ENCODE results near the gene TAF5. TPM values are rescaled to one million over a fixed set of nuclear protein-coding genes. Genes with fewer than 3 reads are reported as not detected.
A peak's percentile ranks its signal among the peaks of the same experiment; 100 is the strongest.
"Not testable (repeated sequence)": the region's sequence is repeated elsewhere in the genome, so short reads cannot be mapped to it uniquely, and the experiment has no call there.

The TAF5 gene
- total RNA-seq, 1 donor from 2014 or later: 1.6 TPM

- DNase-seq (ENCODE audit: low spot score): no peak
Observed at GRCh38 chr10:103413564-103413963, 45.8 kb downstream of the TAF5 start.

DNA sequence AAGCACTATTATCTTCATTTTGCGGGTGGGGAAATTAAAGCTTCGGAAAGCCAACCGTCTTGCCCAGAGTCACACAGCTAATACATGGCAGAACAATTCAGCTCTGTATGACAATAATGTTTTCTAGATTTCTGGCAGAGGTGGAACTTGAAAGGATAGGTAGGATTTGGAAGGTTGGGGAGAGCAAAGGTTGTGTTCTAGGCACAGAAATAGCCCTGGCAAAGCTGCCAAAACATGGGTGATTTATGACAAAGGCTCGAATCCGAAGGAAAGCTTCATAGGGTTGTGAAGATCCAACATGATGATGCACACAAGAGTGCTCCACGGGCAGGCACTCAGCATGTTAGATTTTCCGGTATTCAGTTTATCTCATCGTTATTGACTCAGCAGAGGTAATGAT, 47.8 kb downstream of the TAF5 start:
- no peak for DNase-seq (ENCODE audit: low spot score)

GRCh38 chr10:103416436-103417147, 48.8 kb downstream of the TAF5 start:
- DNase-seq (ENCODE audit: low spot score): peak; percentile 62

DNA sequence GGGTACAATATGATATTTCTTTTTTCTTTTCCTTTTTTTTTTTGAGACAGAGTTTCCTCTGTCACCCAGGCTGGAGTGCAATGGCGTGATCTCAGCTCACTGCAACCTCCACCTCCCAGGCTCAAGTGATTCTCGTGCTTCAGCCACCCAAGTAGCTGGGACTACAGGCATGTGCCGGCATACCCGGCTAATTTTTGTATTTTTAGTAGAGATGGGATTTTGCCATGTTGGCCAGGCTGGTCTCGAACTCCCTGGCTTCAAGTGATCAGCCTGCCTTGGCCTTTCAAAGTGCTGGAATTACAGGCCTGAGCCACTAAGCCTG, 49.3 kb downstream of the TAF5 start:
- not testable (repeated sequence) for DNase-seq (ENCODE audit: low spot score)

DNA sequence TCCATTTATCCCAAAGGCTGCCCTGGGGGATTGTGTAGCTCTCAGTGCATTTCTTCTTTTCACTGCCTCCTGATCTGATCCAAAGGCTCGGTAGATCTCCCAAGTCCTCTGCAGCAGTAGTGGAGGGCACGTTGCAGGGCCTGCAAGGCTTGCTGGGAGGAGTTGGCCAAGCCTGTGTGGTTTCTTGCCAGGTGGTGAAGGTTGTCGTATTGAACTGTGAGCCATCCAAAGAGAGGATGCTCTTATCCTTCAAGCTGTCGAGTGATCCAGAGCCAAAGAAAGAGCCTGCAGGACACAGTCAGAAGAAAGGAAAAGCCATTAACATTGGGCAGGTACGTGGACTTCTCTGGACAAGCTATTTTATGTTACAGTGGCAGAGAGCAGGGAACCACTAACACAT, 49.8 kb downstream of the TAF5 start:
- DNase-seq (ENCODE audit: low spot score): no peak

GRCh38 chr10:103419101-103419500, 51.3 kb downstream of the TAF5 start:
- no peak for DNase-seq (ENCODE audit: low spot score)

- no peak for DNase-seq (ENCODE audit: low spot score)
Observed at GRCh38 chr10:103423748-103424147, 56.0 kb downstream of the TAF5 start.

GRCh38 chr10:103427866-103428265, 60.1 kb downstream of the TAF5 start:
- no peak for DNase-seq (ENCODE audit: low spot score)

- no peak for DNase-seq (ENCODE audit: low spot score)
Observed at GRCh38 chr10:103428989-103429643, 61.3 kb downstream of the TAF5 start.

- no peak for DNase-seq (ENCODE audit: low spot score)
Observed at GRCh38 chr10:103429647-103430046, 61.9 kb downstream of the TAF5 start.

- no peak for DNase-seq (ENCODE audit: low spot score)
Observed at GRCh38 chr10:103431902-103432301, 64.1 kb downstream of the TAF5 start.

GRCh38 chr10:103433858-103434257, 66.1 kb downstream of the TAF5 start:
- no peak for DNase-seq (ENCODE audit: low spot score)

Other genes with a start within 250 kb of the TAF5 start
- gene NT5C2, start 174.7 kb upstream of the TAF5 start, total RNA-seq: 172 TPM
- not detected for gene RPEL1, start 122.1 kb upstream of the TAF5 start, total RNA-seq
- 2.0 TPM for gene INA, start 90.8 kb upstream of the TAF5 start, total RNA-seq
- 6.3 TPM for gene PCGF6, start 16.8 kb upstream of the TAF5 start, total RNA-seq
- gene ATP5MK, start 28.5 kb downstream of the TAF5 start, total RNA-seq: 344 TPM
- gene PDCD11, start 28.6 kb downstream of the TAF5 start, total RNA-seq: 47.2 TPM
- gene CALHM2, start 84.4 kb downstream of the TAF5 start, total RNA-seq: 25.1 TPM
- not detected for gene CALHM1, start 90.9 kb downstream of the TAF5 start, total RNA-seq
- not detected for gene CALHM3, start 111.3 kb downstream of the TAF5 start, total RNA-seq
- gene NEURL1, start 125.7 kb downstream of the TAF5 start, total RNA-seq: 1.2 TPM